Umbilical cord (tissue), 2 donors: ENCODE results near the gene FLVCR2. TPM values are rescaled to one million over a fixed set of nuclear protein-coding genes. Genes with fewer than 3 reads are reported as not detected.
"Not testable (repeated sequence)": the region's sequence is repeated elsewhere in the genome, so short reads cannot be mapped to it uniquely, and the experiment has no call there.

Source experiments
- DNase-seq: peaks from one replicate; pipeline ENCODE4 v3.0.0-alpha.2; 2015; ENCODE audit warnings: low spot score
- total RNA-seq: library from RNA; depleted of rRNA; stranded (reverse); fragments of >200 nt; gene quantifications from one replicate; pipeline ENCODE4 v1.2.3, GENCODE V29; 2014; ENCODE audit warnings: low replicate concordance; ENCODE audit not compliant: insufficient read depth

Gene FLVCR2
- total RNA-seq, 1 donor from 2014 or later: 2.6 TPM

DNA sequence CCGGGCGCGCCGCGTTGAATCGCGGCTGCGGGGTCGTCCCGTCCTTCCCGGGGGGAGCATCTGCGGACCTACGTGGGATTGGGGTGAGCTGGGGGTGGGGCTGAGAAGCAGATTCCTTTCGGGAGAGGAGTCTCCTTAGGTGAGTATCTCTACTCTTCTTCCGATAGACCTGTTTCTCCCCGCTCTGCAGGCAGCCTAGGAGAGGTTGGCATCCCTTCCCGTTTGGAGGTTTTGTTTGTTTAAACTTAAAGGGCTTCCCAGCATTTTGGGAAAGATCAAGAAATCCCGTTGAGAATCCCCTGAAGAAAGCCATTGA, 83.0 kb downstream of the FLVCR2 start:
- no peak for DNase-seq

DNA sequence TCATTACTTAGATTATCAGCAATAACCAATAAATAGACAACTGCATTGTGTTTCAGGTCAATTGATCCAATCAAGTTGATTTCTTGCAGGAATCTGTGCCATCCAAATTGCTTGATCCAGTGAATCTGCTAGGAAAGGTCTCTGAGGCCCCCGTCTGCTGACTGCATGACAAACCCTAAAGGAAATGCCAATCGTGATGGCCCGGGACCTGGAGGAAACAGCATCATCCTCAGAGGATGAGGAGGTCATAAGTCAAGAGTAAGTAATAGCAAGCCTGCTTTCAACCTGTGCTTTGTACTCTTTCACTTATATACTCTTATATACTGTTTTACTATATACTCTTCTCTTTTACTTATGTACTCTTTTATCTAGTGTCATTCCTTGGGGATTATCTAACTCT, 84.5 kb downstream of the FLVCR2 start:
- DNase-seq: no peak

DNA sequence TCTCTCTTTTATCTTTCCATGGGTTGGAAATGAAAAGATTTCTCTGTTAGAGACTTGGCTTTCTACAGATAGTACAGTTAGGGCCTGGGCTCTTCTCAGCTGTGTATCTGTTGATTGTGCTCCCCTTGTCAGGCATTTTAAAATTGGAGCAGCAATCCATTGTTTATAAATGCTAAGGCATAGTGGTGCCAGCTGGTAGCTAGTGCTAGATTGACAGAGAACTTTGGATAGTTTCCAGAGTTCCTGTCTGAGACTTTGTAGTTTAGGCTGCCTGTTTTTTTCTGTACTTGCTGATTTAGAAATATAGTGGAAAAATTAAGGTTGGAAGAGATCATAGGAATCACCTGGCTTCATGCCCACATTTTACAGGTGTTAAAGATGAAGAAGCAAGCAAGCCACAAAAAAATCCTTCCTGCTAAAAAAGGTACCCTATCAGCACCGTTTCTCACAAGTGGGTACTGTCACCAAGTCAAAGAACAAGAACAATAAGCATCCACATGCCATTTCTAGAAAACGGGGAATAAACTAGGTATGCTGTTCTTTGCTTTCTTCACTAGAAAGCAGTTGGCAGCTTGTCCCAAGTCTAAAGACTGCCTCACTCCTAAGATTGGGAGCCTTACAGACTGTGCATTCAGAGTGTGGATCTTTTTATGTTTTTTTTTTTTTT, 88.8 kb downstream of the FLVCR2 start:
- no peak for DNase-seq

DNA sequence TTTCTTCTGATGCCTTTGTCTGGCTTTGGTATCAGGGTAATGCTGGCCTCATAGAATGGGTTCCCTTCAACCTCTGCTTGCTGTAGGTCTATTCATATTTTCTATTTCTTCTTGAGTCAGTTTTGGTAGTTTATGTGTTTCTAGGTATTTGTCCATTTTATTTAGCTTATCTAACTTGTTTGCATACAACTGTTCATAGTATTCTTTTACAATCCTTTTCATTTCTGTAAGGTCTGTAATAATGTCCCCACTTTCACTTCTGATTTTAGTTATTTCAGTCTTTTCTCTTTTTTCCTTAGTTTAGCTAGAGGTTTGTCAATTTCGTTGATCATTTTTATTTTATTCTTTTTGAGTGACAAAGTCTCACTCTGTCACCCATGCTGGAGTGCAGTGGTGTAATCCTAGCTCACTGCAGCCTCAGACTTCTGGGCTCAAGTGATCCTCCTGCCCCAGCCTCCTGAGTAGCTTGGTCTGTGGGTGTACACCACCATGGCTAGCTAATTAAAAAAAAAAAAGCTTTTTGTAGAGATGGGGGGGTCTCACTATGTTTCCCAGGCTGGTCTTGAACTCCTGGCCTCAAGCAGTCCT, 94.3 kb downstream of the FLVCR2 start:
- no peak for DNase-seq

DNA sequence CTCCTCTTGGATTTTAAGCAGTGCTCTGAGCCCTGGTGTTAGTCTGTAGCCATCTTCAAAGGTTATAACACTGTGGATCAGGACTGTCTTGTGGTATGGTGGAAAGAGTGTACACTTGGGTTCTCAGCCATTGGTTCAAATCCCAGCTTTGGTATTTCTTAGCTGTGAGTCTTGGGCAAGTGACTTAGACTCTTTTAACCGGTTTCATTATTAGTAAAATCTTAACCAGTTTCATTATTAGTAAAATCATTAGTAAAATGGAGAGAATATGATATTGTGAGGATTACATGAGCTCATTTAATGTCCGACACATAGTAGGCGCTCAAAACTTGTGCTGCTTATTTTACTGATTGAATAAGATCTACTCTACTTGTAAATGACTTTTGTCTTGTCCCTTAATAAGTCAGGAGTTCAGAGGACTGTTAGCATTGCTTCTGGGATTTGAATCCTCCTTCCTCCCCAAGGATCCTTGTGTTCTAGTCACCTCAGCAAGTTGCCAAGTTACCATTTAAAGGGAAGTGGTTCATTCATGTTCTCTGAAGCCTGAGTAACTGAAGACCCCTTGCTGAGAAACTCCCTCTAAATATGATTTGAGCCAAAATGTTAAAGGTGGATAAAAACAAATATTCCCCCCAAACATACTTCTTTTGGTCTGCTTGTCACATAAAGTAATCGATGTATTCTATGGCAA, 95.1 kb downstream of the FLVCR2 start:
- DNase-seq: no peak

DNA sequence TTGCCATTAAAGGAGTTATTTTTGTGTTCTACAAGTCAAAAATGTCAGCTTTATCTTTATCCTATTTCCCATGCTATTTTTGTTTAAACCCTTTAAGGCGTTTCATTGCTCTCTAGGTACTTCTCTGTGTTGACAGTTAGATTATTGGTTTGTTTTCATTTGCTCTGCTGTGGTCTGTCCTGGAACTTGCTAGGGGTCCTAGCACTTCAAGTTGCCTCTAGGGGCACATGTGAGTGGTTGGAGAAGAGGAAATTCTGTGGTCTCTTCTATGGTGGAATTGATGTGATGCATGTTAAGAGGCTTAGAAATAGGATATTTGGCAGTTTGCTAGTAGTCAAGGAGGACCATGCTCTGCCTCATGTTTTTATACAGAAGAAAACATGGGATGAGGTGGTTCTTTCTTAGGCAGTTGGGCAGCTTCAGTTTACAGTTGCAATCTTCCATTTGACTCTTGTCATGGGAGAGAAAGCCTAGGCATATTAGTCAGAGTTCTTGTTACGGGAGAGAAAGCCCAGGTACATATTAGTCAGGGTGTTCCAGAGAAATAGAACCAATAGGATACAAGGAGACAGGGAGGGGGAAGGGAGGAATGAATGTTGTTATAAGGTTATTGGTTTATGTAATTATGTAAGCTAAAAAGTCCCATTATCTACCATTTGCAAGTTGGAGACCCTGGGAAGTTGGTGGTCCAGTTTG, 97.0 kb downstream of the FLVCR2 start:
- no peak for DNase-seq

DNA sequence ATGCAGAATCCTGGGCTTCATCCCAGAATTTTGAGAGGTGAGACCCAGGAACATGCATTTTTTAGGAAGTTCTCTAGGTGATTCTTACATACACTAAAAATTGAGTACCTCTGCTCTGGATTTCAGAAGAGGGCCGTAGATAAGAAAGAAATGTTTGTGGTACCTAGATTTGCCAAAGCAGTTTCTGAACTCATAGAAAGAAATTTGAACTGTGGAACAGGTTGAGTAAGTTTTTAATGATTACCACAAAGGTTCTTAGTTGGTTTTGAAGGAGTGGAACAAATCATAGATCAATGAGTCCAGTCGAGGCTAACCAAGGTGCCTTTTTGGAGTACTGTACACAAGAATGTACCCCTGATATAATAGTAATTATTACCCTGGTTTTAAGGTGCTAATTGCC, 107.5 kb downstream of the FLVCR2 start:
- no peak for DNase-seq

DNA sequence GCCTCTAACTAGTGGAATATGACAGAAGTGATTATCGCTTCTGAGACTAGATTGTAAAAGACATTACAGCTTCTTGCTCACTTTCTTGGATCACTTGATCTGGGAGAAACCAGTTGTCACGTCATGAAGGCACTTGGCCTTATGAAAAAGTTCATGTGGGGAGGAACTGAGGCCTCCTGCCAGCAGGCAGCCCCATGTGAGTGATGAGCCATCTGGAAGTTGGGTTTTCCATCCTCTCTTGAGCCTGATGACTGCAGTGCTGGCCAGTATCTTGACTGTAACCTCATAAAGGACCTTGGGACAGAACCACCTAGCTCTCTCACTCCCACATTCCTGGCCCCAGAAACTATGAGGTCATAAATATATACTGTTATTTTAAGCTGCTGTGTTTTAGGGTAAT, 110.6 kb downstream of the FLVCR2 start:
- no peak for DNase-seq

DNA sequence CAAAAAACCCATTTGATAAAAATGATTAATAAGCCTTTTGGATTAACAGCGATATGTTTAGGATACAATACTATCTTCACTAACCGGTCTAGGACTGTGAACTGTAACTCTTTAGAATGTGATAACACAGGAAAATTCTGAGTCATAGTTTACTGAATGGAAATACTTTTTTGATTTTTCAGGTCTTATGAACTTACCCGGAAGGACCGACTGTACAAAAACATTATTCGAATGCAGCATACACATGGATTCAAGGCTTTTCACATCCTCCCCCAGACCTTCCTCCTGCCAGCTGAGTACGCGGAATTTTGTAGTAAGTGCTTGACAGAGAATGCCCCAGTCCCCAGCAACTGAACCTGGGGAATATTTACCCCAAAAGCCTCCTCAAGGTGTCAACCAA, 111.6 kb downstream of the FLVCR2 start:
- no peak for DNase-seq

DNA sequence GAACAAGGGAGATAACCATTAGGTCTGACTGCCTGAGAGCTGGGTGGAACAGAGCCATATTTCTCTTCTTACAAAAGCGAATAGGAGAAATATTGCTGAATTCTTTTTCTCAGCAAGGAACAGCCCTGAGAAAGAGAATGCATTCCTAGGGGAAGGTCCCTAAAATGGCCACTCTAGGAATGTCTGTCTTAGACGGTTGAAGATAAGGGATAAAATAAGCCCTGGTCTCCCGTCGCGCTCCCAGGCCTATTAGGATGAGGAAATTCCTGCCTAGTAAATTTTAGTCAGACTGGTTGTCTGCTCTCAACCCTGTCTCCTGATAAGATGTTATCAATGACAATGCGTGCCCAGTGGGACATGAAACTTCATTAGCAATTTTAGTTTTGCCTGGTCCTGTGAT, 116.6 kb downstream of the FLVCR2 start:
- DNase-seq: not testable (repeated sequence)

DNA sequence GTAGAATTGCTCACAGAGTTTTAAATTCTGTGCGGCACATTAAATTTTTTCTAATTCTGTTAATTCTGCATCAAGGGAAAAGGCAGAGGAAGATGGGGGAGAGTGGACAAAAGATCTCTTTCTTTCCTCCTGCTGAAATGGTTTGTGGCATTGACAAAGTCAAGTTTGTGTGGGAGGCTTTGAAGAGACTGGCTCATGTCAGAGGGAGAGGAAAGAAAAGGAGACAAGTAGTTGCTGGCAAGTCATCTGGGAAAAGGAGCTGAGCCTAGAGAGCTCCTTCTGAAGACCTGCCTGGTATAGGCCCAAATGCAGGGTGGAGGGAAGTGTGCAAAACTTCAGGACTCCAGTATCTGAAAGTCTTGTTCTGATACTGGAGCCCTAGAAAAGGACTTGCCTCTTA, 119.0 kb downstream of the FLVCR2 start:
- no peak for DNase-seq

Other genes with a start within 250 kb of the FLVCR2 start
- gene JDP2, start 150.6 kb upstream of the FLVCR2 start, total RNA-seq: 68.6 TPM
- 2.2 TPM for gene BATF, start 56.2 kb upstream of the FLVCR2 start, total RNA-seq
- gene ERG28, start 82.3 kb downstream of the FLVCR2 start, total RNA-seq: 1.7 TPM
- gene TTLL5, start 82.6 kb downstream of the FLVCR2 start, total RNA-seq: 9.6 TPM